ENCODE results near the gene EXOC6B.
"Not testable (repeated sequence)": the region's sequence is repeated elsewhere in the genome, so short reads cannot be mapped to it uniquely, and the experiment has no call there.

The EXOC6B gene

GRCh38 chr2:72674982-72675915, 150.6 kb downstream of the EXOC6B start:
- DNase-seq = no peak

GRCh38 chr2:72673279-72673678, 152.6 kb downstream of the EXOC6B start:
- DNase-seq = no peak

GRCh38 chr2:72669121-72669520, 156.7 kb downstream of the EXOC6B start:
- DNase-seq = no peak

GRCh38 chr2:72668647-72669046, 157.2 kb downstream of the EXOC6B start:
- DNase-seq = no peak

GRCh38 chr2:72665448-72665847, 160.4 kb downstream of the EXOC6B start:
- no peak for DNase-seq

GRCh38 chr2:72661985-72662384, 163.8 kb downstream of the EXOC6B start:
- no peak for DNase-seq

GRCh38 chr2:72649810-72650209, 176.0 kb downstream of the EXOC6B start:
- DNase-seq = no peak

GRCh38 chr2:72641221-72641620, 184.6 kb downstream of the EXOC6B start:
- not testable (repeated sequence) for DNase-seq

- no peak for DNase-seq
These were observed 187.1 kb downstream of the EXOC6B start for GRCh38 chr2:72638600-72639211.

GRCh38 chr2:72636210-72636609, 189.6 kb downstream of the EXOC6B start:
- DNase-seq = no peak

GRCh38 chr2:72630767-72631166, 195.1 kb downstream of the EXOC6B start:
- DNase-seq = no peak

- no peak for DNase-seq
These were observed 196.8 kb downstream of the EXOC6B start for GRCh38 chr2:72629062-72629461.

- DNase-seq = no peak
These were observed 198.8 kb downstream of the EXOC6B start for GRCh38 chr2:72627083-72627482.

- DNase-seq = no peak
These were observed 200.5 kb downstream of the EXOC6B start for GRCh38 chr2:72625366-72625765.

- DNase-seq = no peak
These were observed 202.4 kb downstream of the EXOC6B start for GRCh38 chr2:72623481-72623880.

- no peak for DNase-seq
These were observed 206.2 kb downstream of the EXOC6B start for GRCh38 chr2:72619626-72620025.

GRCh38 chr2:72613931-72614330, 211.9 kb downstream of the EXOC6B start:
- no peak for DNase-seq

GRCh38 chr2:72612614-72613160, 213.1 kb downstream of the EXOC6B start:
- DNase-seq = no peak

GRCh38 chr2:72607189-72607588, 218.6 kb downstream of the EXOC6B start:
- DNase-seq = no peak

- DNase-seq = no peak
These were observed 219.9 kb downstream of the EXOC6B start for GRCh38 chr2:72605836-72606442.

GRCh38 chr2:72604468-72604867, 221.4 kb downstream of the EXOC6B start:
- DNase-seq = no peak

GRCh38 chr2:72603481-72603880, 222.4 kb downstream of the EXOC6B start:
- DNase-seq = no peak

- DNase-seq = no peak
These were observed 223.1 kb downstream of the EXOC6B start for GRCh38 chr2:72602711-72603110.

GRCh38 chr2:72602095-72602494, 223.7 kb downstream of the EXOC6B start:
- no peak for DNase-seq
